C4-2B (cell line): Measurements from ENCODE around the gene CDC20.

ENCODE experiments used
- H3K27ac ChIP-seq: fragments of 450-650 bp; 2 replicates; pipeline ENCODE4 v1.5.1; 2017
- CTCF ChIP-seq: fragments of 450-650 bp; conservative IDR thresholded peaks from 2 replicates; pipeline ENCODE4 v1.5.1; 2017; ENCODE audit warnings: mild to moderate bottlenecking
- ZFX ChIP-seq: fragments of 450-650 bp; IDR thresholded peaks from 2 replicates; pipeline ENCODE4 v1.6.1; 2017

CDC20 gene

DNA sequence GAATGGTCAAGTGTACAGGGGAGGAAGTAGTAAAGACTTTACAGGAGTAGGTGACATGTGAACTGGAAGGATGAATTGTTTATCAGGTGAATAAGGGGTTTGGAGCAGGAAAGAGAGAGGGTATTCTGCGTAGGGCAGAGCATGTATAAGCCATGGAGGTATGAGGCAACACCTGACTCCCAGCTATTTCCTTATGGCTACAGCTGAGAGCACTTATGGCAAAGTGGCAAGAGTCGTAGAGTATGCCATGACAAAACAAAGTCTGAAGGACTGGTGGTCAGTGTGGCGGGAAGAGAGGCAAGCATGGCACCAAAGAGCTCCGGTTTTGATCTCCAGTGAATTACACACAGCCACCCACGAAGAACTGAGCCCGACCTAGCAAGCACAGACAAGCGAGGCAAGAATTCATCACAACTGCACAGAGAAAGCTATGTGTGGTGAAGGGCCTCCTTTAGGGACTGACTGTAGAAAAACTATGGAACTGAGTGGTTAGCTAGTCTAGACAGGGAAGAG is 18.0 kb downstream of the CDC20 start:
- no peak overlapping the region for H3K27ac ChIP-seq
- no peak for TF ChIP-seq ZFX
- TF ChIP-seq CTCF: no peak

GRCh38 chr1:43377831-43378230 is 19.1 kb downstream of the CDC20 start:
- H3K27ac ChIP-seq: no peak overlapping the region
- TF ChIP-seq ZFX: no peak
- TF ChIP-seq CTCF: no peak

DNA sequence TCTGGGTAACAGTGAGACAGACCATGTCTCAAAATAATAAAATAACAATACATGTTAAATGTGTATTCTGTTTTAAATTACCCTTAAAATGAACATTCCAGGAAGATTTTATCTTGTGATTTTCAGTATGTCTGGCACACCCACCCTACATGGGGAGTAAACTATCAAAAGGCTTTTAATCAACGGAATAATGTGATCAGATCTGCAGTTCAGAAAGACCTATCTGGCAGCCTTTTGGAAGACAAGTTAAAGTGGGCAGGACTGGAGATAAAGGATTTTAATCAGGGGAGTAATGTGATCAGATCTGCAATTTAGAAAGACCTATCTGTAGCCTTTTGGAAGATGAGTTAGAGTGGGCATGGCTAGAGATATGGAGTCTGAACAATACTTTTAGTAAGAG is 20.7 kb downstream of the CDC20 start:
- no peak overlapping the region for H3K27ac ChIP-seq
- TF ChIP-seq ZFX (no peak), CTCF (no peak)

- no peak for TF ChIP-seq ZFX
- no peak for TF ChIP-seq CTCF
- no peak overlapping the region for H3K27ac ChIP-seq
These were observed 22.8 kb downstream of the CDC20 start for GRCh38 chr1:43381612-43382011.

DNA sequence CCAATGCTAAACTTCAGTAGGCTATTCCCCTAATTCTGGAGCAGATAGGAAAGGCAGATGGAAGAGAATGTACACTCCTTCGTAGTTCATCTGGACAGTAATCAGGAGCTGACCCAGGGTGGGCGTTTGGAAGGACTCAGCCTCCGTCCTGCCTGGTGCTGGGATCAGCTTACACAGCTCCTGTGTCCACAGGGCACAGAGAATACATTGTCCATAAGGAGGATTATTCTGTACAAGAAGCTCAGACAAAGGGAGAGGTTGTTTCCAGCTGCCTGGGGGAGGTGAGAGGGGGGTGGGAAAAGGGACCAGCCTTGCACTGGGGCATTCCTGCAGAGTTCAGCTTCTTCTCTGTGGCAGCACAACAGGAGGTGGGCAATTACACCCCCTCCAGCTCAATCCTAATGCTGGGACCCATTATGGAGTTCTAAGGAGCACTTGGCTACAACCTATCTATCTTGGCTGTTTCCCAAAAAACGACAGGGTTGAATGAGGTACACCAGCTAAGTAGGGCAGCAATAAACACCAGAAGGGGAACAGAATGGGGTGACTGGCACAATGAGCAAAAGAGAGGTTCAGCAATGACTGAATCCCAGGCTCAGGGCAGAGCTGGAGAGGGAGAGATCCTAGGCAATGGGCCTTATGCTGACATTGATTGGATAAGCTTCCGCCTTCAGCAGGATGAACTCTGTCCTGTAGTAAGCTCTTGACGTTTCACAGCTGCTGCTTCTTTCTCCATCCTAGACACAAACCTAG is 23.4 kb downstream of the CDC20 start:
- TF ChIP-seq ZFX: no peak
- no peak for TF ChIP-seq CTCF
- no peak overlapping the region for H3K27ac ChIP-seq

- no peak overlapping the region for H3K27ac ChIP-seq
- no peak; the same call in 1 of the 2 replicates for TF ChIP-seq CTCF
These were observed 24.7 kb downstream of the CDC20 start for GRCh38 chr1:43383449-43383848.

- H3K27ac ChIP-seq: no peak overlapping the region
- TF ChIP-seq CTCF (no peak), ZFX (no peak)
These were observed 27.9 kb downstream of the CDC20 start for GRCh38 chr1:43386676-43387075.
